Vagina (tissue), 2 donors: ENCODE results near the gene BBOX1. TPM values are rescaled to one million over a fixed set of nuclear protein-coding genes. Genes with fewer than 3 reads are reported as not detected.
"Not testable (repeated sequence)": the region's sequence is repeated elsewhere in the genome, so short reads cannot be mapped to it uniquely, and the experiment has no call there.

Source experiments
- DNase-seq, 2 donors: peaks; one replicate each; pipeline ENCODE4 v3.0.0-alpha.2; 2017; ENCODE audit errors: extremely low spot score in 2 of 2
- H3K27ac ChIP-seq: fragments of 200-600 bp; sonication (generic); one replicate; pipeline ENCODE4 v1.5.1; 2019
- H3K27me3 ChIP-seq: fragments of 200-600 bp; sonication (generic); one replicate; pipeline ENCODE4 v1.5.1; 2019
- H3K36me3 ChIP-seq, 2 donors: fragments of 200-600 bp; sonication (generic); one replicate each; pipeline ENCODE4 v1.5.1; 2017 to 2019
- H3K4me1 ChIP-seq: fragments of 200-600 bp; sonication (generic); one replicate; pipeline ENCODE4 v1.5.1; 2019
- H3K4me3 ChIP-seq, 2 donors: fragments of 200-600 bp; sonication (generic); 1 replicate in 1 of 2; 2 replicates in 1 of 2; pipeline ENCODE4 v1.5.1; 2016 to 2019
- H3K9me3 ChIP-seq: fragments of 200-600 bp; sonication (generic); one replicate; pipeline ENCODE4 v1.5.1; 2019
- CTCF ChIP-seq, 3 experiments: fragments of 450-650 bp in 2 of 3; fragments of 200-600 bp in 1 of 3; sonication (generic) in 1 of 3; IDR thresholded peaks; one replicate each; pipeline ENCODE4 v1.5.1; 2017 to 2019; ENCODE audit warnings: antibody characterized with exemption in 3 of 3, mild to moderate bottlenecking in 2 of 3, moderate library complexity in 2 of 3
- POLR2A ChIP-seq, 2 donors: fragments of 450-650 bp; IDR thresholded peaks; one replicate each; pipeline ENCODE4 v1.6.1; 2017; ENCODE audit warnings: antibody characterized with exemption in 2 of 2, mild to moderate bottlenecking in 2 of 2, moderate library complexity in 2 of 2
- POLR2AphosphoS5 ChIP-seq, 2 donors: sonication (generic); formaldehyde crosslinking; IDR thresholded peaks; one replicate each; pipeline ENCODE4 v1.9.0; 2017; ENCODE audit warnings: antibody characterized with exemption in 2 of 2, mild to moderate bottlenecking in 2 of 2, low read depth in 1 of 2; ENCODE audit not compliant: insufficient read depth in 1 of 2
- intact Hi-C: fragments of 100-400 bp; cut with DNase I; formaldehyde crosslinking; loops from one replicate; pipeline ENCODE4 v1.15.1; 2023
- total RNA-seq: library from RNA; depleted of rRNA; stranded (reverse); fragments of >200 nt; gene quantifications from one replicate; pipeline ENCODE4 v1.2.3, GENCODE V29; 2016

The BBOX1 gene
- total RNA-seq, 1 donor from 2014 or later, result 53.0 TPM

GRCh38 chr11:27166130-27166529, 125.5 kb downstream of the BBOX1 start:
- no peaks in the 10 kb centered on the region for H3K27me3 ChIP-seq
- H3K9me3 ChIP-seq, result no peaks in the 10 kb centered on the region
- no peaks in the 10 kb centered on the region for H3K4me1 ChIP-seq
- H3K27ac ChIP-seq, result no peak overlapping the region
- intact Hi-C loops, result no loop called here
- no peak overlapping the region for H3K4me3 ChIP-seq
- TF ChIP-seq POLR2AphosphoS5 (IDR thresholded peaks at IDR 0.05; ENCODE audit: insufficient read depth in 1 of 2, low read depth in 1 of 2) (no peak), CTCF (IDR thresholded peaks at IDR 0.05) (no peak), POLR2A (IDR thresholded peaks at IDR 0.05) (no peak)
- no peak for DNase-seq
- H3K36me3 ChIP-seq, result no peaks in the 10 kb centered on the region

GRCh38 chr11:27171376-27171958, 130.9 kb downstream of the BBOX1 start:
- Histone ChIP-seq H3K36me3 (no peaks in the 10 kb centered on the region), H3K27me3 (no peaks in the 10 kb centered on the region), H3K27ac (no peak overlapping the region), H3K4me3 (no peak overlapping the region), H3K4me1 (no peaks in the 10 kb centered on the region), H3K9me3 (no peaks in the 10 kb centered on the region)
- intact Hi-C loops, result no loop called here
- no peak for TF ChIP-seq POLR2AphosphoS5 (IDR thresholded peaks at IDR 0.05; ENCODE audit: insufficient read depth in 1 of 2, low read depth in 1 of 2)
- no peak for TF ChIP-seq POLR2A (IDR thresholded peaks at IDR 0.05)
- TF ChIP-seq CTCF (IDR thresholded peaks at IDR 0.05), result no peak
- no peak for DNase-seq

GRCh38 chr11:27173545-27173944, 132.9 kb downstream of the BBOX1 start:
- TF ChIP-seq POLR2A (IDR thresholded peaks at IDR 0.05) (no peak), CTCF (IDR thresholded peaks at IDR 0.05) (no peak), POLR2AphosphoS5 (IDR thresholded peaks at IDR 0.05; ENCODE audit: insufficient read depth in 1 of 2, low read depth in 1 of 2) (no peak)
- Histone ChIP-seq H3K27me3 (no peaks in the 10 kb centered on the region), H3K4me1 (no peaks in the 10 kb centered on the region), H3K36me3 (no peaks in the 10 kb centered on the region), H3K9me3 (no peaks in the 10 kb centered on the region), H3K27ac (no peak overlapping the region), H3K4me3 (no peak overlapping the region)
- intact Hi-C loops, result no loop called here
- DNase-seq, result no peak

GRCh38 chr11:27174021-27174420, 133.4 kb downstream of the BBOX1 start:
- H3K27ac ChIP-seq, result no peak overlapping the region
- intact Hi-C loops, result no loop called here
- TF ChIP-seq POLR2AphosphoS5 (IDR thresholded peaks at IDR 0.05; ENCODE audit: insufficient read depth in 1 of 2, low read depth in 1 of 2) (peak in 1 of 2 donors; percentile 46), POLR2A (IDR thresholded peaks at IDR 0.05) (no peak)

GRCh38 chr11:27174672-27175210, 134.1 kb downstream of the BBOX1 start:
- H3K27me3 ChIP-seq, result no peaks in the 10 kb centered on the region
- DNase-seq, result no peak
- intact Hi-C loops, result no loop called here
- no peaks in the 10 kb centered on the region for H3K4me1 ChIP-seq
- no peaks in the 10 kb centered on the region for H3K9me3 ChIP-seq
- no peak for TF ChIP-seq POLR2AphosphoS5 (IDR thresholded peaks at IDR 0.05; ENCODE audit: insufficient read depth in 1 of 2, low read depth in 1 of 2)
- TF ChIP-seq POLR2A (IDR thresholded peaks at IDR 0.05), result no peak
- TF ChIP-seq CTCF (IDR thresholded peaks at IDR 0.05), result no peak
- H3K36me3 ChIP-seq, result no peaks in the 10 kb centered on the region
- H3K4me3 ChIP-seq, result no peak overlapping the region
- H3K27ac ChIP-seq, result no peak overlapping the region

More at GRCh38 chr11:27174021-27174420, 133.4 kb downstream of the BBOX1 start:
- Histone ChIP-seq H3K36me3 (no peaks in the 10 kb centered on the region), H3K9me3 (no peaks in the 10 kb centered on the region), H3K4me1 (no peaks in the 10 kb centered on the region), H3K27me3 (no peaks in the 10 kb centered on the region), H3K4me3 (no peak overlapping the region)
- DNase-seq, result no peak

GRCh38 chr11:27175562-27175961, 134.9 kb downstream of the BBOX1 start:
- H3K9me3 ChIP-seq, DNase-seq, intact Hi-C loops, H3K27me3 ChIP-seq, H3K27ac ChIP-seq, H3K4me1 ChIP-seq, H3K4me3 ChIP-seq, H3K36me3 ChIP-seq: not testable (repeated sequence)
